ENCODE results near the gene OTC.

Gene OTC

DNA sequence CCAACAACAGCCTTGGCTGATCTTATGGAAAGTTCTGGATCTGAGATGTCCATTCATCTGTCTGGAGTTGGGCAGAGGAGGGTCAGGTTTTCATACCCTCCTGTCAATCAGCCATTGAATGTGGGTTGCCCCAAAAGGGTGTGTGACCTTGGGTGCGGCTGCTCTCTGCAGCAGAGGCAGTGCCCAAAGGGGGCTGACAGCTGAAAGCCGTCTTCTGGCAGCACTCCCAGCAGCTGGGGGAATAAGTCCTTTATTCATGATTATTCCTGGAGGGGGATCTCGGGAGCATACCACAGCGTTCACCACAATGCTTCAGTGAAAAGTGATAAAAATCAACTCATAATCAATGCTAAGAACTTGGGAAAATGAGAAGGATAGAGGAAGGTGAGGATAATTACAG, 54.7 kb downstream of the OTC start:
- no peak for TF ChIP-seq YY1 (IDR thresholded peaks at IDR 0.05; ENCODE audit: low read depth)
- no peak for TF ChIP-seq RAD21 (IDR thresholded peaks at IDR 0.05; ENCODE audit: low read depth)
- no peak for TF ChIP-seq EP300 (IDR thresholded peaks at IDR 0.05; ENCODE audit: borderline replicate concordance)
- TF ChIP-seq, protein P1, sequence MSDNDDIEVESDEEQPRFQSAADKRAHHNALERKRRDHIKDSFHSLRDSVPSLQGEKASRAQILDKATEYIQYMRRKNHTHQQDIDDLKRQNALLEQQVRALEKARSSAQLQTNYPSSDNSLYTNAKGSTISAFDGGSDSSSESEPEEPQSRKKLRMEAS (IDR thresholded peaks at IDR 0.05): no peak
- TF ChIP-seq TAF1 (IDR thresholded peaks at IDR 0.05; ENCODE audit: low read depth): no peak
- no peak for TF ChIP-seq FOXM1 (IDR thresholded peaks at IDR 0.05; ENCODE audit: borderline replicate concordance, low read depth)
- TF ChIP-seq USF1 (IDR thresholded peaks at IDR 0.05): no peak
- TF ChIP-seq EGR1 (IDR thresholded peaks at IDR 0.05): no peak
- no peak for TF ChIP-seq CEBPB (IDR thresholded peaks at IDR 0.05)
- TF ChIP-seq TEAD4 (IDR thresholded peaks at IDR 0.05): no peak
- TF ChIP-seq REST (IDR thresholded peaks at IDR 0.05; ENCODE audit: low read depth): no peak
- TF ChIP-seq NFIC (IDR thresholded peaks at IDR 0.05): no peak
- no peak for TF ChIP-seq TCF12 (IDR thresholded peaks at IDR 0.05; ENCODE audit: low read depth)
- TF ChIP-seq ZBTB7A (IDR thresholded peaks at IDR 0.05; ENCODE audit: low read depth): no peak

DNA sequence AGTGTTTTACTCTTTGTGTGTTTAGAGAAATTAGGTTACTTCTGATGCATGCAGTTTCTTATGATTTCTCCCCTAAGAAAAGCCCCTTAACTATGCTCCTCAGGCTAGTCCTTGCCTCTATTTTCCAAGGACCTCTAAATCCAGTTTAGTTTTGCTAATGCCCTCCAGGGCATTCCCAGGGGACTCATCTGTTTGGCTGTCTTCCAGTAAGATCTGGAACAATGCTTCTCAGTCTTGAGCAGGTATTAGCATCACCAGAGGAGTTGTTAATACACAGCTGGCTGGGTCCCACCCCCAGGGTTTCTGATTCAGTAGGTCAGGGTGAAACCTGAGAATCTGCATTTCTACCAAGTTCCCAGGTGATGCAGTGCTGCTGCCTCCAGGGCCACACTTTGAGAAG, 56.9 kb downstream of the OTC start:
- TF ChIP-seq TAF1 (IDR thresholded peaks at IDR 0.05; ENCODE audit: low read depth) (no peak), CEBPB (IDR thresholded peaks at IDR 0.05) (no peak), ZBTB7A (IDR thresholded peaks at IDR 0.05; ENCODE audit: low read depth) (no peak), FOXM1 (IDR thresholded peaks at IDR 0.05; ENCODE audit: borderline replicate concordance, low read depth) (no peak)

DNA sequence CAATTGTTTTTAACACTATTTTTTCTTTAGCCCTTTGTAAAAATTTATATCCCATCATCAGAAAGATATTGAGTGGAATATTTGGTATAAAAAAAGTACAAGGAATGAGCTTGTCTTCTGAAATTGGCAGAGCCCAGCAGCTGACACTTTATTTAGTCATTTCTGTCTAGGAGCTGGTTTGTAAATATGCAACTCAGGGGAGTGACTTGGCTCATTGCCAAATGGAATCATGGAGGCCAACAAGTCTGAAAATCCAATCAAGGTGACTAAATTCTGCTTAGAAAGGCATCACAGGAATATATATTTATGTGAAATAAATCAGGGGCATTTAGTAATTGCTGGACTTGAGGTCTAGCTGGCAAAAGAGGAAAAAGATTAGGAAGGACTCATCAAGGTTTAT, 74.4 kb downstream of the OTC start:
- TF ChIP-seq NFIC (IDR thresholded peaks at IDR 0.05): peak; percentile 31; the same call in 1 of the 2 replicates
- no peak for TF ChIP-seq YY1 (IDR thresholded peaks at IDR 0.05; ENCODE audit: low read depth)

GRCh38 chrX:38431525-38431924, 79.1 kb downstream of the OTC start:
- no peak for TF ChIP-seq ZBTB7A (IDR thresholded peaks at IDR 0.05; ENCODE audit: low read depth)
- no peak for TF ChIP-seq EP300 (IDR thresholded peaks at IDR 0.05; ENCODE audit: borderline replicate concordance)
- TF ChIP-seq EGR1 (IDR thresholded peaks at IDR 0.05): no peak
- no peak for TF ChIP-seq NFIC (IDR thresholded peaks at IDR 0.05)
- TF ChIP-seq, protein P1 (IDR thresholded peaks at IDR 0.05): no peak
- no peak for TF ChIP-seq CEBPB (IDR thresholded peaks at IDR 0.05)
- TF ChIP-seq FOXM1 (IDR thresholded peaks at IDR 0.05; ENCODE audit: borderline replicate concordance, low read depth): no peak
- no peak for TF ChIP-seq YY1 (IDR thresholded peaks at IDR 0.05; ENCODE audit: low read depth)
- TF ChIP-seq RAD21 (IDR thresholded peaks at IDR 0.05; ENCODE audit: low read depth): no peak
- TF ChIP-seq TEAD4 (IDR thresholded peaks at IDR 0.05): no peak
- TF ChIP-seq REST (IDR thresholded peaks at IDR 0.05; ENCODE audit: low read depth): no peak
- no peak for TF ChIP-seq CREB1 (IDR thresholded peaks at IDR 0.05; ENCODE audit: low read depth)
- no peak for TF ChIP-seq TCF12 (IDR thresholded peaks at IDR 0.05; ENCODE audit: low read depth)
- TF ChIP-seq TAF1 (IDR thresholded peaks at IDR 0.05; ENCODE audit: low read depth): no peak
- no peak for TF ChIP-seq USF1 (IDR thresholded peaks at IDR 0.05)

DNA sequence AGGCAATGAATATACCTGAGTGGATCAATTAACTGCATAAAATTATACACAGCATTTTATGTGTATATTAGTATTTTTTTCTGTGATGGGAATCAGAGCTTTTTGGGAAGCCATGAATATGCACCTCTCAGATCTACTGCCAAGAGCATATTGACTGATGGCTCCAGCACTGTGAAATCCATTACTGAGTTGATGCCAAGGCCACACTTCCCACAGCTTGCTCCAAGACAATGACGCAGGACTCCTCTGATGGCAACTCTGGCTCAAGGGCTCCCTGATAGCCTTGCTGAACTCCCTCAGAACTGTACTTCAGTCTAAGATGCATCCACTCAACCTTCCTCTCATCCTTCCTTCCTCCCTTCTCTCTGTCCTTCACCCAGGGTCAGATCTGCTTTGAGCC, 82.7 kb downstream of the OTC start:
- TF ChIP-seq, protein P1 (IDR thresholded peaks at IDR 0.05): no peak
- TF ChIP-seq NFIC (IDR thresholded peaks at IDR 0.05) (no peak), FOXM1 (IDR thresholded peaks at IDR 0.05; ENCODE audit: borderline replicate concordance, low read depth) (no peak), CREB1 (IDR thresholded peaks at IDR 0.05; ENCODE audit: low read depth) (no peak), TAF1 (IDR thresholded peaks at IDR 0.05; ENCODE audit: low read depth) (no peak), TEAD4 (IDR thresholded peaks at IDR 0.05) (no peak), EP300 (IDR thresholded peaks at IDR 0.05; ENCODE audit: borderline replicate concordance) (no peak), REST (IDR thresholded peaks at IDR 0.05; ENCODE audit: low read depth) (no peak), EGR1 (IDR thresholded peaks at IDR 0.05) (no peak), ZBTB7A (IDR thresholded peaks at IDR 0.05; ENCODE audit: low read depth) (no peak), USF1 (IDR thresholded peaks at IDR 0.05) (no peak), TCF12 (IDR thresholded peaks at IDR 0.05; ENCODE audit: low read depth) (no peak), YY1 (IDR thresholded peaks at IDR 0.05; ENCODE audit: low read depth) (no peak), CEBPB (IDR thresholded peaks at IDR 0.05) (no peak)

Data from Ishikawa (cell line).